Progenitor cell of endocrine pancreas (in vitro differentiated cells): ENCODE measurements around the gene TRAPPC3. TPM values are rescaled to one million over a fixed set of nuclear protein-coding genes. Genes with fewer than 3 reads are reported as not detected.

ENCODE experiments used
- DNase-seq: peaks from one replicate; pipeline ENCODE4 v3.0.0; 2021; ENCODE audit warnings: low spot score; ENCODE audit not compliant: unreplicated experiment
- H3K27ac Mint-ChIP-seq: 2 replicates; pipeline ENCODE4 v1.8.0; 2021; ENCODE audit warnings: mild to moderate bottlenecking, moderate library complexity, mixed read lengths
- H3K27me3 Mint-ChIP-seq: 2 replicates; pipeline ENCODE4 v1.8.0; 2021; ENCODE audit warnings: mixed read lengths
- H3K36me3 Mint-ChIP-seq: 2 replicates; pipeline ENCODE4 v1.8.0; 2022; ENCODE audit warnings: mixed read lengths; ENCODE audit not compliant: insufficient read depth
- H3K4me1 Mint-ChIP-seq: 2 replicates; pipeline ENCODE4 v1.8.0; 2021; ENCODE audit warnings: low read depth, mixed read lengths
- H3K4me3 Mint-ChIP-seq: 2 replicates; pipeline ENCODE4 v1.8.0; 2021; ENCODE audit warnings: low read depth, mild to moderate bottlenecking, moderate library complexity, mixed read lengths
- H3K9me3 Mint-ChIP-seq: 2 replicates; pipeline ENCODE4 v1.8.0; 2021; ENCODE audit warnings: low read depth, mixed read lengths
- CTCF ChIP-seq: fragments of 200-600 bp; sonication (generic); IDR thresholded peaks from one replicate; pipeline ENCODE4 v1.5.0; 2021; ENCODE audit warnings: antibody characterized with exemption, mild to moderate bottlenecking; ENCODE audit not compliant: unreplicated experiment
- total RNA-seq: library from RNA; stranded (reverse); gene quantifications from 2 replicates; pipeline ENCODE4 v1.2.1, GENCODE V29; 2021

Gene TRAPPC3
- total RNA-seq, 1 donor from 2014 or later, result 63.6 TPM

- Mint-ChIP-seq H3K4me3 (no peak overlapping the region), H3K27ac (no peak overlapping the region), H3K27me3 (no peaks in the 10 kb centered on the region), H3K4me1 (no peaks in the 10 kb centered on the region), H3K36me3 (peaks cover 26% of the 10 kb centered on the region), H3K9me3 (no peaks in the 10 kb centered on the region)
- no peak for TF ChIP-seq CTCF
- no peak for DNase-seq
These were observed 19.2 kb upstream of the TRAPPC3 start for GRCh38 chr1:36168514-36168913.

- Mint-ChIP-seq H3K4me1 (peaks cover 2% of the 10 kb centered on the region), H3K9me3 (no peaks in the 10 kb centered on the region), H3K27me3 (no peaks in the 10 kb centered on the region), H3K36me3 (peaks cover 21% of the 10 kb centered on the region), H3K27ac (peak overlapping the region; percentile 53), H3K4me3 (no peak overlapping the region)
- DNase-seq, result no peak
- no peak for TF ChIP-seq CTCF
These were observed 17.9 kb upstream of the TRAPPC3 start for GRCh38 chr1:36166938-36167905.

- no peak overlapping the region for H3K4me3 Mint-ChIP-seq
- H3K9me3 Mint-ChIP-seq, result no peaks in the 10 kb centered on the region
- DNase-seq, result no peak
- H3K4me1 Mint-ChIP-seq, result peaks cover 11% of the 10 kb centered on the region
- TF ChIP-seq CTCF, result no peak
- peaks cover 19% of the 10 kb centered on the region for H3K36me3 Mint-ChIP-seq
- no peak overlapping the region for H3K27ac Mint-ChIP-seq
- H3K27me3 Mint-ChIP-seq, result no peaks in the 10 kb centered on the region
These were observed 16.9 kb upstream of the TRAPPC3 start for GRCh38 chr1:36166136-36166535.

- no peaks in the 10 kb centered on the region for H3K9me3 Mint-ChIP-seq
- no peak for TF ChIP-seq CTCF
- no peaks in the 10 kb centered on the region for H3K27me3 Mint-ChIP-seq
- no peak overlapping the region for H3K4me3 Mint-ChIP-seq
- H3K36me3 Mint-ChIP-seq, result peaks cover 18% of the 10 kb centered on the region
- H3K4me1 Mint-ChIP-seq, result peaks cover 15% of the 10 kb centered on the region
- no peak overlapping the region for H3K27ac Mint-ChIP-seq
- DNase-seq, result no peak
These were observed 15.9 kb upstream of the TRAPPC3 start for GRCh38 chr1:36165145-36165544.

- no peak overlapping the region for H3K27ac Mint-ChIP-seq
- H3K9me3 Mint-ChIP-seq, result no peaks in the 10 kb centered on the region
- no peak for DNase-seq
- H3K27me3 Mint-ChIP-seq, result no peaks in the 10 kb centered on the region
- H3K4me3 Mint-ChIP-seq, result no peak overlapping the region
- H3K4me1 Mint-ChIP-seq, result peaks cover 17% of the 10 kb centered on the region
- TF ChIP-seq CTCF, result no peak
- H3K36me3 Mint-ChIP-seq, result peaks cover 16% of the 10 kb centered on the region
These were observed 15.1 kb upstream of the TRAPPC3 start for GRCh38 chr1:36164361-36164760.
